ENCODE data around the gene TNFRSF1B.
A peak's percentile ranks its signal among the peaks of the same experiment; 100 is the strongest.
"Not testable (repeated sequence)": the region's sequence is repeated elsewhere in the genome, so short reads cannot be mapped to it uniquely, and the experiment has no call there.

Gene TNFRSF1B

DNA sequence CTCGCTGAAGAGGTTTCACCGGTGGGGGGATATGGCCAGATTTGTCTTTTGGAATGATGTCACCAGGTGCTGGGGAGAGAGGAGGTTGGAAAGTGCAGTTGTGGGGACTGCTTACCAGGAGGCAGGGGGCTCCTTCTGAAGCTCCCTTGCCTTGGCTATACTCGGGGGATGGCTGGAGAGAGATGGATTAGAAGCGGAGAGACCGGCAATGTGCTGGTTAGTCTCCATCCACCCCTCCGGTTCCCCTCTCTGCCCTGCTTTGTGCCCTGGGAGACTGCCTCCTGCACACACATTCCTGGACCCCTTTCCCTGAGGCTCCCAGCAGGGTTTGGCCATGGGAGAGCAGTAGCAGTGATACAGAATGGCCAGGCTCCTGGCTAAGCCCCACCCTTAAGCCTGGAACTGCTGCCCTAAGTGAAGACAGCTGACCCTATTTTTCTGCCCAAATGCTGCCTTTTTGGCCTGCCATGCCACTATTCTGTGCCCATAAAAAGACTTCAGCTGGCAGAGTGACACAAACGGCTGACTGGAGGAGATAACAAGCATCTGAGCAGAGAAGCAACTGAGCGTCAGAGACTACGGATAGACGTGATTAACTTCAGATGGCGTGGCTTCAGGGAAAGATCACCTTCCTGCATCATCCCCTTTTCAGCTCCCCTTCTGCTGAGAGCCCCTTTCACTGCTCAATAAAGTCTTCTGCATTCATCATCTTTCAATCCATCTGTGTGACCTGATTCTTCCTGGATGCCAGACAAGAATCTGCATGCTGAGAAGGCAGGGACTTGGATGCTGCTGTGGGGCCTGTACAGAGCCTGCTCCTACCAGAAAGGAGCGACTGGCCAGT is 48.5 kb downstream of the TNFRSF1B start:
- no peak for DNase-seq (ENCODE audit: low read depth in 4 of 4, low spot score in 1 of 4)

DNA sequence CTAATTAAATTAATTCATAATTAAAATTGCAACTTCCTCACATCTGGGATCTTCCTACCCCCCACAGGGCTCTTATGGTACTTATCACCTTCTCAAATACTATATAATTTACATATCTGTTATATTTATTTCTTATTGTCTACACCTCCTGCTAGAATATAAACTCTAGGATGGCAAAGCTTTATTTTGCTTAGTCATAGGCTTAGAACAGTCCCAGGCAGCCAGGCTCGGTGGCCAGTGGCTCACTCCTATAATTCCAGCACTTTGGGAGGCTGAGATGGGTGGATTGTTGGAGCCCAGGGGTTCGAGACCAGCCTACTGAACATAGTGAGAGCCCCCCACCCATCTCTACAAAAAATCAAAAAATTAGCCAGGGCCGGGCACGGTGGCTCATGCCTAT is 53.0 kb downstream of the TNFRSF1B start:
- no peak for DNase-seq (ENCODE audit: low read depth in 4 of 4, low spot score in 1 of 4)

DNA sequence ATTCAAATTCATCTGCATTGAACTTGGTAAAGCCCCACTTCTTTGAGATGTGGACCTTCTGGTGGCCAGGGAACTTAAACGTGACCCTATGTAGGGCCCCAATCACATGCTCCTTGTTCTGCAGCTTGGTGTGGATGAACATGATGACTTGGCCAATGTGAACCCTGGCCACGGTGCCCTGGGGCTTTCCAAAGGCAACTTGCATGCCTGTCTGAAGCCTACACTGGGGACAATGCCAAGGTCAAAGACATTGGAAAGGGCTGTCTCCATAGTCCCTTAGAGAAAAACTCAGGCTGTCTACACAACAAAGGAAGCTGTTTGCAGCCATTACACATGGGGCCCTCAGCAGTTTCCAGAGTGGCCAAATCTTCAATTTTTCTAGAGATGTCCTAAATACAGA is 54.1 kb downstream of the TNFRSF1B start:
- no peak for DNase-seq (ENCODE audit: low read depth in 4 of 4, low spot score in 1 of 4)

DNA sequence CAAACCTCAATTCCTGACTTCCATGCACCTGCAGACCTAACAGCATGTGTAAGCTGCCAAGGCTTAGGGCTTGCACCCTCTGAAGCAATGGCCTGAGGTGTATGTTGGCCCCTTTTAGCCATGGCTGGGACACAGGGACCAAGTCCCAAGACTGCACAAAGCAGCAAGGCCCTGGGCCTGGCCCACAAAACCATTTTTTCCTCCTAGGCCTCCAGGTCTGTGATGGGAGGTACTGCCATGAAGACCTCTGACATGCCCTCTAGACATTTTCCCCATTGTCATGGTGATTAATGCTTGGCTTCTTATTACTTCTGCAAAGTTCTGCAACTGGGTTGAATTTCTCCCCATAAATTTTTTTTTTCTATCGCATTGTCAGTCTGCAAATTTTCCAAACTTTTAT is 55.9 kb downstream of the TNFRSF1B start:
- not testable (repeated sequence) for DNase-seq (ENCODE audit: low read depth in 4 of 4, low spot score in 1 of 4)

DNA sequence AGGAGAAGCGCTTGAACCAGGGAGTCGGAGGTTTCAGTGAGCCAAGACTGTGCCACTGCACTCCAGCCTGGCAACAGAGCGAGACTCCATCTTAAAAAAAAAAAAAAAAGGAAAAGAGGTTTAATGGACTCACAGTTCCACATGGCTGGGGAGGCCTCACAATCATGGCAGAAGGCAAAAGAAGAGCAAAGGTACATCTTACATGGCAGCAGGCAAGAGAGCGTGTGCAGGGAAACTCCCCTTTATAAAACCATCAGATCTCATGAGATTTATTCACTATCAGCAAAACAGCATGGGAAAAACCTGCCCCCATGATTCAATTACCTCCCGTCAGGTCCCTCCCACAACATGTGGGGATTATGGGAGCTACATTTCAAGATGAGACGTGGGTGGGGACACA is 57.3 kb downstream of the TNFRSF1B start:
- DNase-seq (ENCODE audit: low read depth in 4 of 4, low spot score in 1 of 4), result not testable (repeated sequence)

DNA sequence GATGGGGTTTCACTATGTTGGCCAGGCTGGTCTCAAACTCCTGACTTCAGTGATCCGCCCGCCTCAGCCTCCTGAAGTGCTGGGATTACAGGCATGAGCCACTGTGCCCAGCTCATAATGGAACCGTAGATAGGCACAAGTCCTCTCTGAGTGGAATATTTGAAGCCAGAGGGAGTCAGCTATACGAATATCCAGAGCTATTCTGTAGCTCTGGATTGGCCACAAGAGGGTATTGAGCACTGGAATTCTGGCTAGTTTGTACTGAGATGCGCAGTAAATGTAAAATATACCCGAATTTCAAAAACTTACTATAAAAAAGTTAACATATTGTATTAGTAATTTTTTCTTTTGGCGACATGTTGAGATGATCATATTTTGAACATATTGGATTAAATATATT is 62.2 kb downstream of the TNFRSF1B start:
- DNase-seq (ENCODE audit: low read depth in 4 of 4, low spot score in 1 of 4), result no peak

DNA sequence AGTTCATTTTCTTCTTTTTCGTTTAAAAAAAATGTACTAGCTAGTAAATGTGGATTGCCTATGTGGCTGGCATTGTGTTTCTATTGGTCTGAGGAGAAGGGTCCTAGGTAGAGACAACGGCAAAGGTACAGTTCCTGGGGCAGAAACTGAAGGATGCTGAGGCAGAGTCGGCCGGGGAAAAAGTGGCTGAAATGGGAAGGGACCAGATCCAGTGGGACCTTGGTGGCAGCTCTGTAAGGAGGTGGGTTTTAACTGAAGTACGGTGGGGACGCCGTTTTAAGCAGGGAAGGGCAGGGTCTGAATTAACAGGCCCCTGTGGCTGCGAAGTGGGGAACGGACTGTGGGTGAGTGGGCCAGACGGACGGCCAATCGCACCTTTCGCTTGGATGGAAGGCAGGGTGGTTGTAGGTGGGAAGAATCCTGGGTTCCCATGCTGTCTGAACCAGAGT is 62.6 kb downstream of the TNFRSF1B start:
- DNase-seq (ENCODE audit: low read depth in 4 of 4, low spot score in 1 of 4), result no peak

DNA sequence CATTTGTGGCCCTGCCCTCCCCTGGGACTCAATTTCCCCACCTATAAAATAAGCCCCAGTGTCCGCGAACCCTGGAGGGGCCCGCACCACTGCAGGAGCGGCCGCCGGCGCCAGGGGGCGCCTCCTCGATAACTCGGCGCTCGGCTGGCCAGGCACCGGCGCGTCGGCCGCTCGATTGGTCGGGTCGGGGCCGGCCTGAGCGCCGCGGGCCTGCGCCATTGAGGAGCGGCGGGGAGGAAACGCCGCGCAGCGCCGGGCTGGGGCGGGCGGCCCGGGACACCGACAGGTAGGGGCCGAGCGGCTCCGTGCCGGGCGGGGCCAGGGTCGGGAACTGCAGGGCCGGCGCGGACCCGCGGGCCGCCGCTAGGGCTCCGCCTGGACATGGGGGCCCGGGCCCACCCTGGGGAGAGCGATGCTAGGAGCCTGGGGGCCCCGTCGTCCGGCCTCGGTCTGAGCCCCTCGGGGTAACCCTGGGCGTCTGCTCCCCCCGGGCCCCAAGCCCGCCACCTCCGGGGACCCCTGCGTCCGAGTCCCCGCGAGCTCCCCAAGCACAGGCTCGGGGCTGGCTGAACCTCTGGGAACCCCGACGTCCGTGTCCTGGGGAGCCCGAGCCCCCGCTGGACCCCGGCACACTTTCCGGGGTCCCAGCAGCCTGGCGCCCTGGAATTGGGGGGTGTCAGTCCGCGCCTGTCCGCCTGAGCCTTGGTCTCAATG is 63.2 kb downstream of the TNFRSF1B start, which contains the start of gene VPS13D:
Gene VPS13D (plus strand): TSS at position 196 of the 714 bp plus-strand sequence. CDS start 4,237 bp downstream, outside the sequence.
- DNase-seq (ENCODE audit: low read depth in 4 of 4, low spot score in 1 of 4), result peak; percentile 67 to 83 (median 77)

DNA sequence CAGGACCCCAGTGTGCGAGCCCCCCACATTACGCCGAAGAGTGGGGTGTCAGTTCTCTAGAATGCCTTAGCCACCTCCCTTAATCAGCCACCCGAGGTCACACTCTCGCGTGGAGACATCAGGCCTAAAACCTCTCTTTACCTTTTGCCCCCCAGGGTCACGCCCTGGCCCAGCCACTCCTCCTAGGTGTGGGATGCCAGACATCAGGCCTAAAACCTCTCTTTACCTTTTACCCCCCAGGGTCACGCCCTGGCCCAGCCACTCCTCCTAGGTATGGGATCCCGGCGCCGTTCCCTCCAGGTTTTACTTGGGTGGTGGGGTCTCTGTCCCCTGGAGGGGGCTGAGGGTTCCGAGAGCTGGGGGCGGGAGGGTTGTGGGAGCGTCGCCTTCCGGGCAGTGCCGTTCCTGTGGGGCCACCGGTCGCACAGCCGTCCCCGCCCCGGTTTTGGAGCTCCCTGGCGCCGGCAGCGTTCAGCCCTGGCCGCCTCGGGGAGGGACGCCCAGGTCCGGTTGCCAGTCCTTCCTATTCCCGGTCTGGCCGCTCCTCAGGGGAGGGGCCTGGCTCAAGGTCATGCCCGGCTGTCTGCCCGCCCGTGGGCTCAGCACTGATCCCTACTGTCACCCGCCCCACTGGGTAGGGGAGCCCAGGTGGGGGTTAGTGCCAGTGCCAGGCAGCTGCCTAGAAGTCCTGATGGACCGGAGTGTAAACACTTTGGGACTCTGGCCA is 63.9 kb downstream of the TNFRSF1B start:
- DNase-seq (ENCODE audit: low read depth in 4 of 4, low spot score in 1 of 4), result no peak

DNA sequence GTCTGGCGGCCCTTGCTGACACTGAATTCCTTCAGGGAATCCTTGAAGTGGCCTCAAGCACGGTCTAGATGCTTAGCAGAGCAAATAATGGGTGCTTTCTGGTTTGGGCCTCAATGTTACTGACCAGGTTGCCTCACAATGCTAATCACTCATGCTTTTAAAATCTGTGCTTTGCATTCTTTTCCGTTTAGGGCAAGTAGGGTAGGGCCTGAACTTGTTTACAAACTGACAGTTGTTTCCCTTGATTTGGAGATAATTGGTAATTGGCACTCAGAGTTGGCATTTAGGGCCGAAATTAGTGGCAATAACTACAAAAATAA is 64.4 kb downstream of the TNFRSF1B start:
- DNase-seq (ENCODE audit: low read depth in 4 of 4, low spot score in 1 of 4), result no peak

DNA sequence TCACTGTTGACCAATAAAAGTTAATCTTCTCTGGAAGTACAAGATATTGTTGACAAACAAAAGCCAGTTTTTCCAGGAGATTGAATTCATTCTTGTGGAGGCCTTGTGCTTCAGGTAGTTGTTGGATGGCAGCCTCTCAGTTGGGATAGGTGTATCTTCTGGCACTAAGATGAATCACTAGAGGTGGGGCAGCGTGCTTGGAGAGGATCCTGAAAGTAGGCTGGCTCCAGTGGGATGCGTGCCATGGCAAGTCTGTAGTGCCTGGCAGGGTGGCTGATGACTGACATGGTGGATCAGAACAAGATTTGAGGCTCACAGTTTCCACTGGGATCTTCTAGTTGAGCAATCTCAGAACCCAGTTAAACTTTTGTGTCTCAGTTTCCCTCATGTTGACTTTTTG is 65.4 kb downstream of the TNFRSF1B start:
- no peak for DNase-seq (ENCODE audit: low read depth in 4 of 4, low spot score in 1 of 4)

DNA sequence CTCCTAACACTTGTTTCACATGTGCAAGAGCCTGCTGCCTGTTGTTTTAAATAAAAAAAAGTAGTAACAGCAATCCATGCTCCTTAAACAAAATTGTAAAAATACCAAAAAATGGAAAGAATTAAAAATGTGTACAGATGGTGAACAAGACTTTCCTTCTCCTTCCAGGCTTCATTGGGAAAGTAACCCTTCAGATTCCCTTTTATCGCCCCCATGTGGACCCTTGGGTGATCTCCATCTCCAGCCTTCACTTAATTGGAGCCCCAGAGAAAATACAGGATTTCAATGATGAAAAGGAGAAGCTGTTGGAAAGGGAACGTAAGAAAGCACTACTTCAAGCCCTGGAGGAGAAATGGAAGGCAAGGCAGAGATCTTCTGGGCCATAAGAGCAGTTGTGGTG is 77.3 kb downstream of the TNFRSF1B start:
- DNase-seq (ENCODE audit: low read depth in 4 of 4, low spot score in 1 of 4), result no peak

DNA sequence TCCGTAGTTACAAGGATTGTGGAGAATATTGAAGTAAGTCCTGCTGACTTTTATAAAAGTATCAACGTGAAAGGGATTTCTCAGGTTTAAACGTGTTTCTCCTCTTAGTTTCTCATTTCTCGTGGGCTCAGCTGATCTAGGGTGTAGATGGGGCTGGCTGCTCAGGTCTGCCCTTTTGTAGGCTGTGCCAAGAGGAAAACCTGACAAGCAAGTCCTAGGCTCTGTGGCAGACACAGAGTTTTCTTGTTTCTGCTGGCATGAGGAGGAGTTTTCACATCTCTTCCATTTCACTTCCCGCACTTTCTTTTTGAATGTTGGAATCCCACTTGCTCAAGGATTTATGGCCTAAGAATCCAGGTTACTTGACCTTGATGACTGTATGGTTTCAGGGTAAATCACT is 77.8 kb downstream of the TNFRSF1B start:
- DNase-seq (ENCODE audit: low read depth in 4 of 4, low spot score in 1 of 4), result no peak

DNA sequence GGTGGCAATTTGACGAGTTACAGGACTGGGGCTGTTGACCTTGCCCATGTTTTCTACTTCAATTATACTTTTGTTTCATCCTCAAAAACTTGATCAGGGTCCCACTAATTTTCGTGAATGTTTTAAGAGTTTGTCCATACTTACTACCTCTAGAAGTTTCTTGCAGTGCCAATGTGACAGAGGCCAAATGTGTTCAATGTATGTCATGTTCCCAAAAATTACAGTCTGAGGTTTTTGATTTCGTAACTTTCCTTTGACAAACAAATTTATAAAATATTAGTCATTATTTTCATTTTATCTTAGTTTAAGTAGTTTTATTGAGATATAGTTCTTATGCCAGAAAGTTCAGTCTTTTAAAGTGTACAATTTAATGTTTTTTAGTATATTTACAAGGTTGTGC is 78.3 kb downstream of the TNFRSF1B start:
- DNase-seq (ENCODE audit: low read depth in 4 of 4, low spot score in 1 of 4), result no peak

DNA sequence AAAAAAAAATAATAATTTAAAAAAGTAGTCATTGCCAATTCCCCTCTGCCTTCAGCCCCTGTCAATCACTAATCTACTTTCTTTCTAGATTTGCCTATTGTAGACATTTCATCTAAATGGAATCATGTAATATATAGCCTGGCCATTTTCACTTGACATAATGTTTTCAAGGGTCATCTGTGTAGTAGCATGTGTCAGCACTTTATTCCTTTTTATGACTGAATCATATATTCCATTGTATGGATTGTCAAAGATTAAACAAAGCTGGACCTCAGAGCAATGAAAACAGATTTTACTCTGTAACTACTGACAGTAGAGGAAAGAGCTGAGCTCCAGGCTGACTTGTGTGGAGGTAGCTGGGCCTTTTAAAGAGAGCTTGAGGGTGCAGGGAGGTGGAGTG is 78.9 kb downstream of the TNFRSF1B start:
- no peak for DNase-seq (ENCODE audit: low read depth in 4 of 4, low spot score in 1 of 4)

DNA sequence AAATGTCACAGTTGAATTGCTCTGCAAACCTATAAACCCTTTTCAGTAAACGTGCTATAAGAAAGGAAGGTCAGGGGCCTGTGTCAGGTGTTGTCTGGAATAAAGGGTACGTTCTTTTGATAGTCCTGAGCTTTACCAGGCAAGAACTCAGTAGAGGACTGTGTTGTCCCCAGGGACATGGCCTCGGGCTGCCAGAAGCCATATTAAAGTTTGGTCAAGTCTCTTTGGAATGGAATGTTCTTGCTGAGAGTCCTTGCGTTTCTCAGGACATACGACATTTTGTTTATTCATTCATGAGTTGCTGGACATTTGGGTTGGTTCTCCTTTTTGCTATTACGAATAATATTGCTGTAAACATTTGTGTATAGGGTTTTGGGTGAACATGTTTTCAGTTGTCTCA is 79.8 kb downstream of the TNFRSF1B start:
- no peak for DNase-seq (ENCODE audit: low read depth in 4 of 4, low spot score in 1 of 4)

DNA sequence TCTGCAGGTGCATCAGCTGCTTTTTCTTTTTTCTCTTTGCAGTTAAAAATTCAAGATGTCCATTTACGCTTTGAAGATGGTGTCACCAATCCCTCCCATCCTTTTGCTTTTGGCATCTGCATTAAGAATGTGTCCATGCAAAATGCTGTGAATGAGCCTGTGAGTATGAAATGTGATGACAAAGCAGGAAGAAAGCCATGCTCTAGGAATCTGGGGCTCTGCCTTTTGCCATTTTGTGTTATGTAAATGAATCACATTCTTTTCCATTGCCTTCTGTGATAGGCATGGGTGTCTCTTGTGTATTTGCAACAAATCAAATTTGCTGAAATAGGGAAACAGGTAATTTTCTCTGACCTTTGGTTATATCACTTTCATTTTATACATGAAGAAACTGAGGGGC is 82.4 kb downstream of the TNFRSF1B start:
- DNase-seq (ENCODE audit: low read depth in 4 of 4, low spot score in 1 of 4), result no peak

DNA sequence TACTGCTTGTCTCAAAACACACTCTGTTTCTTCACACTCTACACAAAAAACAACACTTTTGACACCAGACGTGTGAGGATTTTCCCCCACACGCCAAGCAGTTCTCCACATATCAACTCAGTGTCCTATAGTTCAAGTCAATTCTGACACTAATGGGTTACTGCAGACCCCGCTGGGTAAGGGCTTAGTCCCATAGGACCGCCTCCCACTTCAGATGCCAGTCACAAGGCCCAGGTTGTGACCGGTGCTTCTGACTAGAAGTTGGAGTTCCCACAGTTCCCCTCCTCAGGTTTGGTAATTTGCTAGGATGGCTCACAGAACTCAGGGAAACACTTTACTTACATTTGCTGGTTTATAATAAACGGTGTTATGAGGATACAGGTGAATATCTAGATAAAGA is 83.0 kb downstream of the TNFRSF1B start:
- DNase-seq (ENCODE audit: low read depth in 4 of 4, low spot score in 1 of 4), result no peak

DNA sequence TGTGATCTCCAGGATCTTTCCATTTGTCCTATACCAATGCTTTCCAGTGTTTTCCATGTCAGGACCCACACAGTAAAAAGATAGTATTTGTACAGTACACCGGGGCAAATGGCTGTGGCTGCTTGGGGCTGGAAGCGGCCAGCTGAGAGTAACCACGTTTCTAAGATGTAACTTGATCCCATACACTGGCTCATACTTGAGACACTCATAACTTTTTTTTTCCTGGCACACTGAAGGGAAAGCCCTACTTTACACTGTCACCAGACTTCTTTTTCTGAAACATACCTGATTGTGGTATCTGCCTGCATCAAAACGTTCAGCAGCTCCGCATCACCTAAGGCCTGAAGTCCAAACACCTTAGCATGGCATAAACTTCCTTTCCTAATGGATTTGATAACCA is 84.7 kb downstream of the TNFRSF1B start:
- DNase-seq (ENCODE audit: low read depth in 4 of 4, low spot score in 1 of 4), result no peak

DNA sequence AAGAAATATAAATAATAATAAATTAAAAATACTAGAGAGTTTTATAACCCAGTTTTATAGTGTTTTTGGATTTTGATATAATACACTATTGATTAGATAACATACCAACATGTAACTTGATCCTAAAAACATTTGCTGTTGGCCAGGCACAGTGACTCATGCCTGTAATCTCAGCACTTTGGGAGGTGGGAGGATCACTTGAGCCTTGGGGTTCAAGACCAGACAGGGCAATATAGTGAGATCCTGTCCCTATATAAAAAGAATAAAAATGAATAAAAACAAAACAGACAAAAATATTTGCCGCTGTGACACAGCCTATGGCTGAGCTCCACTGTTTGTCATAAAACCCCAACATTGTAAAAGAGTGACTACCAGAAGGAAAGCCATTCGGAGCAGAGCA is 89.1 kb downstream of the TNFRSF1B start:
- DNase-seq (ENCODE audit: low read depth in 4 of 4, low spot score in 1 of 4), result no peak

DNA sequence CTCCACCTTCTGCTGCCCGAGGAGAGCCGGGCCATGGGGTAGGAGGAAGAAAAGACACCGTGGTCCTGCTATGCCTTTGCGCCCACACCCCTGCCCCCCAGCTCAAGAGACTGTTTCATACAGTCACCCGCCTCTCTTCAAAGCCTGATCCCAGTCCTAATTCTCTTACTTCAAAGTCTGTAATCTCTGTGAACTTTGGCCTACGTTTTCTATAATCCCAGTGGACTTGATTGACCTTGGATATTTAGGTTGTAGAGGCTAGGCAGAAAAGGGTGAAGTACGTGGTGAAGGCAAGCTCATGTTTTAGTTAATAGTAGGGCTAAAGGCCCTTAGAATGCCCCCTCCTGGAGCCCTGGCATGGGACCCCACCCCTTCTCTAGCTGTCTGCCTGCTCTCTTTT is 91.5 kb downstream of the TNFRSF1B start:
- DNase-seq (ENCODE audit: low read depth in 4 of 4, low spot score in 1 of 4), result no peak

Data from stimulated activated CD4-positive, alpha-beta T cell treated with anti-CD3 and anti-CD28 coated beads, Interleukin-1b, Interleukin-23, amount 100 ng/mL, for 24 hours (primary cell).